Common myeloid progenitor, CD34-positive (primary cell): ENCODE results near the gene DUSP6.

ENCODE experiments used
- CTCF ChIA-PET: fragments of 350-600 bp; sonication (Branson Sonifier 250); formaldehyde crosslinking; loops from one replicate; lab custom pipeline; 2021; ENCODE audit warnings: antibody characterized with exemption; lab: Charles Lee
- POLR2A ChIA-PET: fragments of 350-600 bp; sonication (Branson Sonifier 250); formaldehyde crosslinking; loops from one replicate; lab custom pipeline; 2021; ENCODE audit warnings: antibody characterized with exemption; lab: Charles Lee
- DNase-seq, 3 donors: peaks; one replicate each; pipeline versions ENCODE4 v3.0.0 to v3.0.0-alpha.2; 2013
- H3K27ac ChIP-seq, 2 experiments: 1 replicate in 1 of 2; 2 replicates in 1 of 2; pipeline ENCODE4 v1.7.0; 2013; ENCODE audit warnings: inconsistent platforms in 2 of 2, low read length in 2 of 2, mild to moderate bottlenecking in 2 of 2, low read depth in 1 of 2, moderate library complexity in 1 of 2; ENCODE audit not compliant: severe bottlenecking in 2 of 2, insufficient read depth in 1 of 2, poor library complexity in 1 of 2
- H3K27me3 ChIP-seq, 5 experiments: replicated peaks in 2 of 5; 1 replicate in 3 of 5; 2 replicates in 2 of 5; pipeline versions ENCODE4 v1.6.1 to v1.7.0; 2013; ENCODE audit warnings: low read length in 4 of 5, mild to moderate bottlenecking in 2 of 5, moderate library complexity in 2 of 5, inconsistent platforms in 1 of 5; ENCODE audit not compliant: insufficient read depth in 5 of 5, control insufficient read depth in 4 of 5
- H3K36me3 ChIP-seq, 4 experiments: 1 replicate in 2 of 4; 2 replicates in 2 of 4; pipeline versions ENCODE4 v1.6.1 to v1.7.0; 2013; ENCODE audit warnings: low read length in 3 of 4, control low read depth in 1 of 4, mild to moderate bottlenecking in 1 of 4; ENCODE audit not compliant: control insufficient read depth in 4 of 4, insufficient read depth in 4 of 4
- H3K4me1 ChIP-seq, 4 experiments: 1 replicate in 3 of 4; 2 replicates in 1 of 4; pipeline versions ENCODE4 v1.6.1 to v1.7.1; 2013; ENCODE audit warnings: low read length in 3 of 4, mild to moderate bottlenecking in 3 of 4, control low read depth in 1 of 4, inconsistent platforms in 1 of 4, moderate library complexity in 1 of 4; ENCODE audit not compliant: control insufficient read depth in 4 of 4, insufficient read depth in 4 of 4; ENCODE audit errors: control extremely low read depth in 1 of 4
- H3K4me3 ChIP-seq, 7 experiments: 1 replicate in 4 of 7; 2 replicates in 3 of 7; pipeline versions ENCODE4 v1.5.1 to v1.7.0; 2013; ENCODE audit warnings: mild to moderate bottlenecking in 7 of 7, low read length in 6 of 7, moderate library complexity in 6 of 7, inconsistent platforms in 2 of 7, low read depth in 2 of 7, control low read depth in 1 of 7; ENCODE audit not compliant: insufficient read depth in 4 of 7, control insufficient read depth in 1 of 7; ENCODE audit errors: extremely low read depth in 1 of 7
- H3K9me3 ChIP-seq, 5 experiments: 1 replicate in 4 of 5; 2 replicates in 1 of 5; pipeline versions ENCODE4 v1.6.1 to v1.7.1; 2013; ENCODE audit warnings: low read length in 4 of 5, mild to moderate bottlenecking in 2 of 5, inconsistent platforms in 1 of 5, low read depth in 1 of 5, moderate library complexity in 1 of 5; ENCODE audit not compliant: control insufficient read depth in 4 of 5, insufficient read depth in 2 of 5; ENCODE audit errors: control extremely low read depth in 1 of 5
- WGBS: methylation state at CpG from one replicate; pipeline ENCODE4 v1.1.5; 2013; ENCODE audit not compliant: insufficient coverage; 5-methylcytosine and 5-hydroxymethylcytosine counted together

DUSP6 gene

DNA sequence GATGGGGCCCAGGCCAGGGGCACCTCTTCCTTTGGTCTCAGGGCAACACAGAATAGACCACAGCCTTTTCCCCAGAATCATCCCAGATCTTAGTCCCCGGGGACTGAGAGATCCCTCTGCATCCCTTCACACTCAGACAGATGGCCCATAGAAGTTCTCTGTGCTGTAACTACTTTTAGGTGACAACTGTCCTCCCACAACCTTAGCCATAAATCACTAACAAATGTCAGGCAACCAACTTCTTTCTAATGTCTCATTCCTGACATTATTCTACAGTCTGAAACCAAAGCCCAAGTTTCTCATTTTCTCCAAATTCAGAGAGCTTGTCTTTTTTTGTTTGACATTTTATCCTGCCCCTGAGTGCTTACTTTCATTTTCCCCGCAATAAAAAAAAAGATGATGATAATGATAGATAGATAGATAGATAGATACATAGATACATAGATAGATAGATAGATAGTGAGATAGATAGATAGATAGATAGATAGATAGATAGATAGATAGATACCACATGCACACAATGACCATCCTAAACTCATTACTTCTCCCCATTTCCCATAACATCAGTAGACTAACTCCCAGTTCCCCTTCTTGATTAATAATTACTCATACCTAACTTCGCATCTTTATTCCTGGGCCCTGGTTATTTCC is 28.6 kb downstream of the DUSP6 start:
- Histone ChIP-seq H3K27ac (no peak overlapping the region), H3K4me1 (peaks cover 0 to 18% (median 8%) of the 10 kb centered on the region in 4 experiments), H3K9me3 (no peaks in the 10 kb centered on the region), H3K4me3 (no peak overlapping the region), H3K27me3 (no peaks in the 10 kb centered on the region), H3K36me3 (no peaks in the 10 kb centered on the region)
- 100% methylated on average over 2 of the region's 3 CpGs for WGBS
- CTCF ChIA-PET = no interaction called here
- no peak for DNase-seq
- POLR2A ChIA-PET = no interaction called here

DNA sequence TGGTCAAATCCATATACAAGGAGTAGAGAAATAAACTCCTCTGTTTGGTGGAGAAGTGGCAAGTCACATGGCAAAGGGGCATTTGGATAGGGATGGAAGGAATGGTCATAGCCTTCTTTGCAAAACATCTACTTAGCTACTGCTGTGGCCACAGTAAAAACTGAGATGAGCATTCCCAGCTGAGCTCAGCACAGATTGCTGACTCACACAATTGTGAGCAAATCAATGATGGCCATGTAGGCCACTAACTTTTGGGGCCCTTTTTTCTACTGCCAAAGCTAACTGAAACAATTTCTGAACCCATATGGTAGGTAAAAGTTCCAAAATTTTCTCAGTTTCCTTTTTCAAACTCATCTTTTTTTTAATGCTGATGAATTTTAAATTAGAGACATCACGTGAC is 31.6 kb downstream of the DUSP6 start:
- Histone ChIP-seq H3K4me1 (peaks cover 0 to 10% (median 2%) of the 10 kb centered on the region in 4 experiments), H3K9me3 (no peaks in the 10 kb centered on the region), H3K27ac (no peak overlapping the region), H3K36me3 (no peaks in the 10 kb centered on the region), H3K4me3 (no peak overlapping the region), H3K27me3 (no peaks in the 10 kb centered on the region)
- WGBS = no CpG with 5 or more reads among the region's 1 CpG
- no peak for DNase-seq
- CTCF ChIA-PET = no interaction called here
- POLR2A ChIA-PET = no interaction called here

DNA sequence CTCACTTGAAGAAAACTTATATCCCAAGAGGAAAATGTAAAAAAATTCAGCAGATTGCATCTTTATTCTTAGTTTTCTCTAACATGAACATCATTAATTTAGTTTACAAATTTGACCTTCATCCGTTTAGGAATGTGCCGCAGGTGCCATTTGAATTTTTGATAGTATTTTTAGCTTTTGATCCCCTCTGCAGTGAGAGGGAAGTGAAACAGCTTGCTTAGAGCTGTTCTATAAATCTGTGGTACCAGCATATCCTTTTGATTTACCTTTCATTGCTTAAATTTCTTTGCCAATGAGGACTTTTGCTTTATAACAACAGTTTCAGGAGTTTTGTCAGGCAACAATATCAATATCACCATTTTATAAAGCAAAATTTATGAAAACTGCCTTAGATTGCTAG is 32.7 kb downstream of the DUSP6 start:
- H3K4me1 ChIP-seq = peaks cover 0 to 10% (median 2%) of the 10 kb centered on the region in 4 experiments
- no CpG with 5 or more reads among the region's 2 CpGs for WGBS
- POLR2A ChIA-PET = no interaction called here
- DNase-seq = no peak
- no peaks in the 10 kb centered on the region for H3K9me3 ChIP-seq
- H3K27me3 ChIP-seq = no peaks in the 10 kb centered on the region
- CTCF ChIA-PET = no interaction called here
- H3K27ac ChIP-seq = no peak overlapping the region
- no peaks in the 10 kb centered on the region for H3K36me3 ChIP-seq
- H3K4me3 ChIP-seq = no peak overlapping the region

DNA sequence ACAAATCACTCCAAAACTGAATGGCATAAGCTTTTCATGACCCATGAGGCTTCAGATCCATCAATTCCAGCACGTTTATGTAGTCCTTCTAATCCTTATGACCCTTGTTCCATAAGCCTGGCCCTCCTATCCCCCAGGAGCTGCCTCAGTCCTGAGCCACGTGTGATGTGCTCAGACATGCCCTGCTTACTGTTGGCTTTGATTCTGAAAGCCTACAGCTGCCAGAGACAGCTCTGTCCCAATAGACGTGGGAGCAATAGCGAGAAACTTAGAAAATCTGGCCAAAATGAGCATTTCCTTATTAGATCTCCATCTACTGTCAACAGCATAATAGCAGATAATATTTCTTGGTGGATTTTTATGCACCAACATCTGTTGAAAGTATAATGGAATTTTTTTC is 33.2 kb downstream of the DUSP6 start:
- H3K27ac ChIP-seq = no peak overlapping the region
- H3K9me3 ChIP-seq = no peaks in the 10 kb centered on the region
- H3K27me3 ChIP-seq = no peaks in the 10 kb centered on the region
- 95% methylated on average over 2 of the region's 4 CpGs for WGBS
- no peak for DNase-seq
- ChIA-PET CTCF (no interaction called here), POLR2A (no interaction called here)
- no peak overlapping the region for H3K4me3 ChIP-seq
- no peaks in the 10 kb centered on the region for H3K36me3 ChIP-seq
- H3K4me1 ChIP-seq = peaks cover 0 to 10% (median 2%) of the 10 kb centered on the region in 4 experiments

DNA sequence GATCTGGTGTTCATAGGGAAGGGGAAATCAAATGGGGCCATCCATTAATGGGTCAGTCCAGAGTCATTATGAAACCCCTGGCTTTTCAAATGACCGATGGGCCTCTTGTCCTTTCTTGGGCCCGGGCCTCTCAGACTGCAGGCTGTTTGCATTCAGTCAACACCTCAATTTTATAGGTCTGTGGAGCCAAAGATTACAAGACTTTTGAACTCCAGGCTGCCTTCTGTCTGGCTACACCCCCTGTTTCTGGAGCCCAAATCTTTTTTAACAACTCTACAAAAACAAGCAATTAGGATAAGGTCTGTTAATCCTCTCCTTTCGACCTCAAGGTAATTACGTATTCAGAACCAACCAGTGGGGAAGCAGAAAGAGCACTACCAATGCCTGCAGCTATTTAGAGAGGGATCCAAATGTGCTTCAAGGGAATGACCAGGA is 35.6 kb downstream of the DUSP6 start:
- Histone ChIP-seq H3K9me3 (no peaks in the 10 kb centered on the region), H3K4me3 (no peak overlapping the region), H3K27ac (no peak overlapping the region), H3K27me3 (no peaks in the 10 kb centered on the region), H3K4me1 (no peaks in the 10 kb centered on the region), H3K36me3 (no peaks in the 10 kb centered on the region)
- ChIA-PET POLR2A (no interaction called here), CTCF (interaction anchor here (1.2 kb wide), 3 partner anchors 9 to 16 kb away, joined by 3 to 5 read pairs (median 4); no protein-coding TSS in a partner anchor)
- DNase-seq = no peak
- 100% methylated on average over 4 of the region's 4 CpGs for WGBS

DNA sequence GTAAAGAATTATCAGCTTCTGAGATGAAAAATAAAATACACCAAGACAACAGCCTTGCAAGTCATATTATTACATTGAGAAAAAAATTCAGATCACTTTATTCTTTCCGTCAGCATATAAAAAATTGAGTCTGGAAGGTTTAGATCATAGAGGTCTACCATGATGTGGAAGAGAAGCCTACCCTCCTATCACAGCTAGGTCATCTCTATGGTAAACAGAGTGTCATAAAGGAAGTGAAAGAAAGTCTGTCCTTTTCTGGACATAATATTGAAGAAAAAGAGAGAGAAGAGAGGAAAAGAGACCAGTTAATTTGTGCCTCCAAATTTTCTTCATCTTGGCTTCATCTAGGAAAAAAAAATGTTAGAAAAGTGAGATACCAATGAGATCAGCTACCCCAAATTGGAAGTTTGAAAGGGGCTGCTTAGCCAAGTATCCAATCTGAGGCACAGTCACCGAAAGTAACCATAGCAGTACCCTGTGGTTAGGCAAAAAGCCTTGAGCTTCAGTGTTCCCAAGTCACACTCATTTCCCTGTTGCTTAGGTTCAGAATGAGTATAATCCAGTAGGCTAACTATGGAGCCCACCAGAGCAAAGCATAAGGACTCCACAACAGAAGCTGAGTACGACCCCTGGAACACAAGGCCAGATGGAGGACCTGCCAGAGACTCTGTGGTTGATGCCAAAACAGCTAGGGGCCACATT is 38.1 kb downstream of the DUSP6 start:
- Histone ChIP-seq H3K4me1 (peaks cover 0 to 11% (median 10%) of the 10 kb centered on the region in 4 experiments), H3K9me3 (no peaks in the 10 kb centered on the region), H3K27me3 (no peaks in the 10 kb centered on the region), H3K4me3 (no peak overlapping the region), H3K36me3 (no peaks in the 10 kb centered on the region), H3K27ac (no peak overlapping the region)
- WGBS = 95% methylated on average over 2 of the region's 3 CpGs
- ChIA-PET POLR2A (no interaction called here), CTCF (interaction anchor here (0.7 to 1.0 kb wide), 2 partner anchors 12 to 19 kb away, joined by 3 read pairs; no protein-coding TSS in a partner anchor)
- no peak for DNase-seq

DNA sequence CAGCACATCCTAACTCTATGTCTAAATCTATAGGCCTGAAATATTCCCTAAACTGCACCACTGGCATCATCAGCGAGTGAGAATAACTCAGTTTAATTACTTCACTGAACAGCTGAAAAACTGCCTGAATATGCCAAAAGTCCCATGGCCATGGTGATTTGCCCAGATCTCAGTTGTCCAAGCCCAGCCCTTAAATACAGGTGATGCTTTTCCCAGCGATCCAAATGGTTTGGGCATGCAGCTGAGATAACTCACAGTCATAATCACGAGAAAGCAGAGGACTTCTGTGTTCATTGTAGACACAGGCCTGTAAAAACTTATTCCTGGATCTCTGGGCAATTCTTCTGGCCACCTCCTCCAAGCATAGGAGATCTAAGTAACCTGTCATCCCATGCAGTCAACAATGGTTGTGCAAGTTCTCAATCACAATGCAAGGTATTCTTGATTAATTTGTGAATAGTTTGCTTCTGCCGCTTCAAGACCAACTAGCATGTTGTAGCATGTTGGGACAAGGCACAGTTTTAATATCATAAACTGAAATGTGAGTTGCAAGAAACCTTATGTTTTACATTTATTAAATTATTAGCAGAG is 40.5 kb downstream of the DUSP6 start:
- H3K9me3 ChIP-seq = no peaks in the 10 kb centered on the region
- no peaks in the 10 kb centered on the region for H3K36me3 ChIP-seq
- H3K27ac ChIP-seq = no peak overlapping the region
- ChIA-PET POLR2A (no interaction called here), CTCF (no interaction called here)
- H3K4me1 ChIP-seq = peaks cover 0 to 21% (median 16%) of the 10 kb centered on the region in 4 experiments
- no peak overlapping the region for H3K4me3 ChIP-seq
- no peaks in the 10 kb centered on the region for H3K27me3 ChIP-seq
- no peak for DNase-seq
- 100% methylated on average over 3 of the region's 4 CpGs for WGBS
